Stimulated activated CD8-positive, alpha-beta memory T cell treated with anti-CD3 and anti-CD28 coated beads, Interleukin-12 subunit alpha, Interleukin-12 subunit beta, amount 100 ng/mL, for 24 hours (primary cell): ENCODE measurements around the gene SLC22A23.
A peak's percentile ranks its signal among the peaks of the same experiment; 100 is the strongest.

Experiments
- DNase-seq: peaks from one replicate; pipeline ENCODE4 v3.0.0-alpha.2; 2020; ENCODE audit errors: extremely low read depth

SLC22A23 gene, protein sequence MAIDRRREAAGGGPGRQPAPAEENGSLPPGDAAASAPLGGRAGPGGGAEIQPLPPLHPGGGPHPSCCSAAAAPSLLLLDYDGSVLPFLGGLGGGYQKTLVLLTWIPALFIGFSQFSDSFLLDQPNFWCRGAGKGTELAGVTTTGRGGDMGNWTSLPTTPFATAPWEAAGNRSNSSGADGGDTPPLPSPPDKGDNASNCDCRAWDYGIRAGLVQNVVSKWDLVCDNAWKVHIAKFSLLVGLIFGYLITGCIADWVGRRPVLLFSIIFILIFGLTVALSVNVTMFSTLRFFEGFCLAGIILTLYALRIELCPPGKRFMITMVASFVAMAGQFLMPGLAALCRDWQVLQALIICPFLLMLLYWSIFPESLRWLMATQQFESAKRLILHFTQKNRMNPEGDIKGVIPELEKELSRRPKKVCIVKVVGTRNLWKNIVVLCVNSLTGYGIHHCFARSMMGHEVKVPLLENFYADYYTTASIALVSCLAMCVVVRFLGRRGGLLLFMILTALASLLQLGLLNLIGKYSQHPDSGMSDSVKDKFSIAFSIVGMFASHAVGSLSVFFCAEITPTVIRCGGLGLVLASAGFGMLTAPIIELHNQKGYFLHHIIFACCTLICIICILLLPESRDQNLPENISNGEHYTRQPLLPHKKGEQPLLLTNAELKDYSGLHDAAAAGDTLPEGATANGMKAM

DNA sequence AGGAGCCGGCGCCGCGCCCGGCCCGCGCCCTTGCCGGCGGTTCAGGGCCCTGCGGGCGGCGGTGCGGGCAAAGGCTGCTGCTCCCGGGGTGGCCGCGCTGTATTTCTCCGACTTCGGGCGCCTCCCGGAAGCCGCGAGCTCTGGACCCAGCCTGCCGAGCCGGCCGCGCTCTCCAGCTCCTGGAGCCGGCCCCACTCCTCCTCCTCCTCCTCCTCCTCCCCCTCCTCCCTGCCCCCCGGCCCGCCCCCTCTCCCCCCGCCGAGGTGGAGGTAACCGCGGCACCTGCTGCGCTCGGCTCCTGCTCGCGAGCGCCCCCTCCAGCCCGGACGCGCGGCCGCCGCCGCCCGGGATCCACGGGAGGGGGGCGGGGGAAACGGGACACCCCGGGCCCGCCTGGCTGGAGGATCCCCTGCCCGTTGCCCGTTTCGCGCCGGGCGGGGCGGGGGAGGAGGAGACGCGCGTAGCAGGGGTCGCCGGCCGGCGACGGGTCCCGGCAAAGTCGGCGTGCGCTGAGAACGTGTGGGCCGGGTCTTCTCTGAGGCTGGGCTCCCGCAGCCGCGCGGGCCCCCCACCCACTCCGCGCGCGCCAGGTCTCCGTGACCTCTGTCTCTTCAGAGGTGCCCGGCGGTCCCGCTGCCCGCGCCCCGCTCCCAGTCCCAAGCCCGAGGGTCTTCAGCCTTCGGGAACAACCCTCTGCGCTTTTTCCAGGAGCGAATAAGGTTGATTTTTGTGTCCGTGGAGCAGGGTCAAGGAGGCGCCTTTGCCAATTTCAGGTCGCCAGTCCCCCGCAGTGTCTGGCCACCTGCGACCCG lies at the start of gene SLC22A23:
Gene SLC22A23, minus strand, starts transcription at position 153 of the 812 bp plus-strand sequence. CDS start 491 bp downstream, outside the sequence.
- peak; percentile 16 for DNase-seq

DNA sequence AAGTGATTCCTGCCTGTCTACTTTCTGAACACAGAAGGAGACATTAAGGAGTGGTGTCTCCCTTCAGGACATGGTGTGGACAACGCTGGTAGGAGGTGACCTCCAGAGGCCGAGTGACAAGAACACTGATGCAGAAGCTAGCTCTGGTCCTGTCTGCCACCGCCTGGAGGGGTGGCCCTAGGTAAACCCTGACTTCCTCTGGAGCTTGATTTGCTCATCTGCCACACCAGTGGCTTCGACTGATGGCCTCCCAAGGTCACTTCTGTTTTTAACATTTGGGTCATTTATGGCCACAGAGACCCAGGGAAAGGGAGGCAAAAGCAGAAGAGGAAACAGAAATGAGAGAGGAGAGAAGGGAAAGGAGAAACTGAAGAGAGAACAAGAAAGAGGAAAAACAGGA lies 49.4 kb upstream of the SLC22A23 start:
- no peak for DNase-seq

DNA sequence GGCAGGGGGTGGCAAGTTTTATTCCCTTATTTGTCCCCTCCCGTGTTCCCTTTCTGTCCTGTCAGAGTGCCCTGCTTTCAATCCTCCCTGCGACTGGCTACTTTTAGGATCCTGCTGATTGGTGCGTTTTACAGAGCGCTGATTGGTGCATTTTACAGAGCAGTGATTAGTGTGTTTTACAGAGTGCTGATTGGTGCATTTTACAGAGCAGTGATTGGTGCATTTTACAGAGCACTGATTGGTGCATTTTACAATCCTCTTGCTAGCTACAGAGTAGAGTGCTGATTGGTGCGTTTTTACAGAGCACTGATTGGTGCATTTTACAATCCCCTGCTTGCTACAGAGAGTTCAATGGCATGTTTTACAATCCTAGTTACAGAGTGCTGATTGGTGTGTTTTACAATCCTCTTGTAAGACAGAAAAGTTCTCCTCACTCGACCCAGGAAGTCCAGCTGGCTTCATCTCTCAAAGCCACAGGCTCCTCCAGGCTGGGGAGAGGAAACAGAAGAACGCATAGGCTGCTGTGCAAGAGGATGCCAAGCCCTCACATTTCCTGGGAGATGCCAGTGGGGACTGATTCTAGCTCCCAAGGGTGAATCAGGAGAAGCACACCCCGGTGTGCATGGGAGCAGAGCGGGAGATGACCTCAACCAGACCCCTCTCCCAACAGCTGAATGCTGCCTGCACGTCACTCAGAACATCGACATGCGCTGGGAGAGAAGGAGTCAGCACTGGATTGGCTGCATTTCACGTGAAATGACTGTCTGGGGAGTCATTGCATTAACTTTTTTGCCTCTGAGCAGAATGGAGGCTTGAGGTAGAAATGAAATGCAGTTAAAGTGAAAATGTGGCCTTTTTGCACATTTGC lies 48.3 kb upstream of the SLC22A23 start:
- DNase-seq = no peak

DNA sequence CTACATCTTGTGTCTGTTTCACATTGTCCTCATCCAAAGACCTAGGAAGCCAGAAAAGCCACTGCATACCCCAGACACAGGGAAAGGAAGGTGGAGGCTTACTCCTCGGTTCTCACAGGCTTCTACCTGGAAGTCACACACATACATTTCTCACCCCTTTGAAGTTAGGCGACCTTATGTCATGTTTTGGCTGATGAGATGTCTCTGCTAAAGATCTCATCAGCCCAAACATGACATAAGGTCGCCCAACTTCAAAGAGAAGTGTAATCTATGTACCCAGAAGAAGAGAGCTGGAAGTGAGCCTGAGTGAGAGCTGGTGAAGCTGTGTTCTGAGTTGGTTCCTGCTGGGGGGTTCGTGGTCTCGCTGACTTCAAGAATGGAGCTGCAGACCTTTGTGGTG lies 47.5 kb upstream of the SLC22A23 start:
- no peak for DNase-seq

DNA sequence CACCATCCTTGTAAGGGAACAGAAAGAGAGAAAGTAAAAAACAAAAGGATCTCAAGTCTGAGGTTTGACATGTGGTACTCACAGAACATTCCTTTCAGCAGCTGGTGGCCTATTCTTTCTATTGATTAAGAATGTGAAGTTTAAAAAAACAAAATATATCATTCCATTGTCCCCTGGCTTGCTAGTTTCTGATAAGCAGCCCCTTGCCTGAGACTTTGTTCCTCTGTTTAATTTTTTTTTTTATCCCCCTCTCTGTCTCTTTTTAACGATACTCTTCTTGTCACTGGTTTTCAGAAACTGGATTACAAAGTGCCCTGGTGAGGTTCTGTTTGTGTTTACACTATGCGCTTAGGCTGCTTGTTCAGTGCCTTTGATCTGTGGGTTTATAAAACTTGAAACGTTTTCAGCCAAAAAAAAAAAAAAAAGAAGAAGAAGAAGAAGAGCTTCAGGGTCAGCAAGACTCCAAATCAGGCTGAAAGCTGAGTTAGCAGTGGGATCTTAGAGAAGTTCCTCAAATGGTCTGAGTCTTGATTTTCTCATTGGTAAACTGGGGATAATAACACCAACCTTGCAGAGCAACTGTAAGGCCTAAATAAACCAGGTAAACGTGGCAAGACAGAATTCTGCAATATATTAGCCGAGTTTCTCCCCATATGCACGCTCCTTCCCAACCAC lies 45.1 kb upstream of the SLC22A23 start:
- no peak for DNase-seq

DNA sequence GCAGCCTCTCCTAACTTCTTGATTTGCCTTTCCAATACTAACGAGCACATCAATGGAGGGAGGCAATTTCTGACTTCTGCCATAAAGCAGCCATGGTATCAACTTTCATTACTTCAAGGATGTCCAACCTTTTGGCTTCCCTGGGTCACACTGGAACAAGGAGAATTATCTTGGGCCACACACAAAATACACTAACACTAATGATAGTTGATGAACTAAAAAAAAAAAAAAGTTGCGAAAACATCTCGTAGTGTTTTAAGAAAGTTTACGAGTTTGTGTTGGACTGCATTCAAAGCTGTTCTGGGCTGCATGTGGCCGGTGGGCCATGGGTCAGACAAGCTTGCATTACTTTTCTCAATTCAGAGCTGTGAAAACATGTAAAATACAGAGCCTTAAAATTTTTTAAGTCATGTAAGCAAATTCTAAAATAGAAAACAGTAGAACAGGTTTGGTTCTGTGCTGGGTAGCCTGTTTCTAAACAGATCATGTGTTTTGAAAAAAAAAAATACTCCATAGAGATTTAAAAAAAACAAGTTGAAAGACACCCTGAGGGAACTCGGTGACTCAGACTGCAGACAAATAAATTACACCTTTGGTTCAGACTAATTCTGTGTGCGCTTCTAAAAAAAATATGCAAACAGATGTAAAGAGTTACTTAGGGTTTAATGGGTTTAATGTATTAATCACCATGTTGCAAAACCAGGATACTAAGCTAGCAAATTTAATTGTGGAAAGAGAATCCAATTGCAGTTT lies 43.6 kb upstream of the SLC22A23 start:
- no peak for DNase-seq

DNA sequence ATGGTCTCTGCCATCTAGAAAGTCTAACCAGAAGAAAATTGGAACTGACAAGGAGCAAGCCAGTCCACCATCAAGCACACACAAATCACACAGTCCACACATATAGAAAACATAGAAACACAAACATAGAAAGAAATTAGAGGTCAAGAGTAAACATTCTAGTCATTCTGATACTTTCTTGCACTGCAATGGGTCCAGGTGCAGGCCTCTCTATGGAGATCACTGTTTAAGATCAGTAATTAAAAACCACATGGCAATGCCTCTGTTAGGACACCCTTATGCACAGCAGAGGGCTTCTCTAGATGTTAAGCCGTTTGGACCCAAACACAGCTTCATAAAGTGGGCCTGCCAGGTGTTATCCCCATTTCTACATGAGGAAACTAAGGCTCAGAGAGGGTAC lies 42.8 kb upstream of the SLC22A23 start:
- DNase-seq = no peak

DNA sequence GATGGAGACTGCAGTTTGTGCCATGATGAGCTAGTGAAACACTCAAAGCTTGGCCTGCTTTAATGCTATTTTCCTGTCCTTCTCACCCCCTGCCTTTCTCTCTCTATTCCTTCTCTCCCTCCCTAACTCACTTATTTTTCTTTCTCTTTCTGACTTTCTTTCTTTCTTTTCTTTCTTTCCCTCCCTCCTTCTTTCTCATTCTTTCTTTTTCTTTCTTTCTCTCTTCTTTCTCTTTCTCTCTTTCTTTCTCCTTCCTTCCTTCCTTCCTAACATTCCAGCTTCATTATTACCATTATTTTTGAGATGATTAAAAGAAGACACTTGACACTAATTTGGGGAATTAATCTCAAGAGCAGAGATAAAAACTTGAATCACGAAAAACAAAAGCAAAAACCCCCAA lies 39.5 kb upstream of the SLC22A23 start:
- DNase-seq = no peak

DNA sequence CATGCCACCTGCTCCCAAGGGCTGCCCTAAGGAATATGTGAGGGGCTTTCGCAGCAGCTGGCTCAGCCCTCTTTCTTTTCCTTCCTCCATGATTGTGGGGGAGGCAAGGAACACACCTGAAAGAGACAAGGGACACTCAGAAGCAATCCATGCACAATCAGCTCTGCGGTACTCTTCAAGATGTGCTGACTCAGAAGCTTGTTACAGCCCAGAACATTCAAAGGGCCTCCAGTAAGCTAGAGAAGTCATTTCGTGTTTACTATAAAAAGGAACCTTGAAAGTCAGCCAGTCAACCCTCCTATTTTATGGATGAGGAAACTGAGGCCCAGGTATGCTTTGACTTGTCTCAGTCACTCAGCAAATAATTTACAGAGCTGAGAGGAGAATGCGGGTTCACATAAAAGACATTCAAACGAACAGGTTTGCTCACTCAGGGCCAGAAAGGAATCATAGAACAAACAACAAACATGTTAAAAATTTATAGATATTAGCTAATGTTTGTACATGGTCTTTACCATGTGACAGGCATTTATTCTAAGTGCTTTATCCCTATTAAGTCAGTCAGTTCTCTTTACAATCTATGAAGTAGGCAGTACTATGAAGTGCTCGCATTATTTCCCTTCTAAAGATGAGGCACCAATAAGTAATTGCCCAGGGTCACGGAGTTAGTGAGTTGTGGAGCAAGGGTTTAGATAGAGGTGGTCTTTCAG lies 37.7 kb upstream of the SLC22A23 start:
- no peak for DNase-seq

DNA sequence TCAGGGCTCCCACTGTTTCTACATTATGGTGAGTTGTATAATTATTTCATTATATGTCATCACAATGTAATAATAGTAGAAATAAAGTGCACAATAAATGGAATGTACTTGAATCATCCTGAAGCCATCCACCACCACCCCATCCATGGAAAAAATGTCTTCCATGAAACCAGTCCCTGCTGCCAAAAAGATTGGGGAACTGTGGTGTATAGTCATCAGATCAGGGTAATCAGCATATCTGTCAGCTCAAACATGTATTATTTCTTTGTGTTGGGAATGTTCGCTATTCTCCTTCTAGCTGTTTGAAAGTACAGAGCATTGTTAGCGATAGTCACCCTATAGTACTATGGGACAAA lies 33.8 kb upstream of the SLC22A23 start:
- DNase-seq = no peak

DNA sequence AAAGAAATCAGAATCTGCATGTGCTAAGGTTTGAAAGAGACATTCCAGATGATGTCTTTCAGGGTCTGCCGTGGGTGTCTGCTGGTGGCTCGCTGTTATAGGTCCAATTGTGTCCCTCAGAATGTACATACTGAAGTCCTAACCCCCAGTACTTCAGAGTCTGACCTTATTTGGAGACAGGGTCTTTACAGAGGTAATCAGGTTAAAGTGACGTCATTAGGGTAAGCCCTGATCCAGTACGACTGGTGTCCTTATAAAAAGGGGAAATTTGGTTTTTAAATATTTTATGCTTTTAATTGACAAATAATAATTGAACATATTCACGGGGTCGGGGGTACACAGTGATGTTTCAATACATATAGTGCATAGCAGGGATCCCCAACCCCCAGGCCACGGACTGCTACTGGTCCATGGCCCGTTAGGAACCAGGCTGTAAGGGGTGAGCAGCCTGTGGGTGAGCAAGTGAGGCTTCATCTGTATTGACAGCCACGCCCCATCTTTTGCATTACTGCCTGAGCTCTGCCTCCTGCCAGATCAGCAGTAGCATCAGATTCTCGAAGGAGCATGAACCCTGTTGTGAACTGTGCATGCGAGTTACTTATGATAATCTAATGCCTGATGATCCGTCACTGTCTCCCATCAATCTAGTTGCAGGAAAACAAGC lies 33.2 kb upstream of the SLC22A23 start:
- no peak for DNase-seq

DNA sequence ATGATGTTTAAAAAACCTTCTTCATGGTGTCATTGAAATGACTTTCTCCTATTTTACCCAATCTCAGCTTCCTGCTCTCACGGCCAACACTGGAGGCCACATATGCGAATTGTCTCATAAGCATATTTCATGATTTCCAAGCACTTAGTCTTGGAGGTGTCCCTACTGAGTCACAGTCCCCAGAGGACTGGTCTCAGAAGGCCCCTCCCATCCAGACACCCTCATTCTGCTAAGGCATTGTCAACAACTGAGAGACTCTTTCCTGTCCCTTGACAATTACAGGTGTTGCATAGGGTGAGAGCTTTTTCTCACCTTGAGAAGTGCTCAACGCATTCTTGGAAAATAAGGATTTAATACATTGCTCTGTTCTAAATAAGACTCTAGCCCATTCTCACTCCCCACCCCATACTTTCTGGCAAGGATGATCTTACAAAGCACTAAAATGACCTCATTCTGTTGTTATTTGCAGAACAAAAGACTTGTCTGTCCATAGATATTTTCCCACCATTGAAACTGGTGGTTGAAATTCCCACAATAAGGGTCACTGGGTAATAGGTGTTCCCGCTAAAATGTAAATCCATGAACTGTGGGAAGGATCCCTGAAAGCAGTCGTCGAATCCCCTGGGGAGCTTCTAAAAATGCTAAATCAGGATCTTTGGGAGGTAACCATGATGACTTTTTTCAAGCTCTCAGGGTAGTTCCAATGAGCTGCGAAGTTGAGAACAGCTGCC lies 32.3 kb upstream of the SLC22A23 start:
- no peak for DNase-seq

DNA sequence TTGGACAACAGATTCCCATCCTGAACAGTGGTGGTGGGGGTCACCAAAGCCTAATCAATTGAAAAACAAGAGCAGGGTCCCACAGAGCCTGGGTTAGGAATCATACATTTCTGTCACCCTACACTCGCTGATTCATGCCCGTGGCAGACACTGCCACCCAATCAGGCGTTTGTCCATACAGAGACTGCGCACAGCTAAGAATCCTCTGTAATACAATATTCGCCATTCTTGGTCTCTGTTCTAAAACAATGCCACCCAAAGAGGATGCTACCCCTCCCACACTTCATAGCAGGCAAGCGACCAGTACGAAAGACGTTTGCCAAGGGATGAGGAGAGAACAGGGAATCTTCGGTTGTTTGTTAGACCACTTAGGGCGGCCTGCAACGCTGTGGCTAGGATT lies 28.1 kb upstream of the SLC22A23 start:
- no peak for DNase-seq

DNA sequence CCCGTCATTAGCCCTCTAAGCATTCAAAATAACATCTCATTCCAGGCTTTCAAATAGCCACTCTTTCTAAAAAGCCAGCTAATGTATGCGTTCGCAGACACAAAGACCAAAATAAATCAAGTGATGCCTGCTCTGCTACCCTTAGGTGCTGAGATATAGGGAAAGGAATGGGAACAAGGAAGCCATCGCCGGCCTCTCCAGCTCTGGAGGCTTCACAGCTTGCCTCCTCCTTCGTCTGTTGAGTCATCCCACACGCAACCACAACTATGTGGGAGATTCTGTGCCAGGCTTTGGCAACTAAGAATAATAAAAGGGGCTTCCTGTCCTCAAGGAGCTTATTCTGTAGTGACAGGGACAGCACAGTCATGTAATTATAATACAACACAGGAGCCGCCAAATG lies 27.3 kb upstream of the SLC22A23 start:
- DNase-seq = no peak

DNA sequence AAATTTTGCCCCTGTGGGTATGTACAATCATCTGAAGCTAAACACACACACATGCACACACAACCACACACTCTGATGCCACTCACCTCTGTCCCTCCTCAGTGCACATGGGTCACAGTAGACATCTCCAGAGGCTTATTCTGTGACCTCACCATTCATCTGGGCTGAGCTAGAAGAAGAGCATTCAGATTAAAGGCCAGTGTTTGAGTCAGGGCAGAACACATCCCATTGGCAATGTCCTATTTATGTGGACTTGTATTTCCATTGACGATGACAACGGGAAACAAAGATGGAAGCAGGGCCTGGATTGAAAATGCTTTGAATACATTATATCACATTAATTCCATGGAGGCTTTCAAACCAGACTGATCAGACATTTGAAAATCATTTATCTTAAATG lies 26.8 kb upstream of the SLC22A23 start:
- DNase-seq = no peak

DNA sequence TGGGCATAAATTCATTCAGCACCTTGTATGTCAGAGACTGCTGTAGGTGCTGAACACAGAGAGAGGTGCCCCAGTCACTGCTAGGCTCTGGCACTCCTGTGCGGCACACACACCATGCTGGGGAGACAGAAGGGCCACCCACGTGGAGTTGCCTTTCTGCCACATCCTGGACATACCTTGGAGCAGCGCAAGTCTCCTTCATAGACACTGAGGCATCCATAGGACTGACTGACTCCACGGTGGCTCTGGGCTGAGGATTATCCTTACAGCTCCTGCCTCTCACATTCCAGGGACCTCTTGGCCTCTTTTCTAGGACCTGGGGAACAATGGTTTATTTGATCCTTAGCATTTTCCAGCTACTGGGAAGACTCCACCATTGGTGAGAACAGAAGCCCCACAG lies 26.0 kb upstream of the SLC22A23 start:
- no peak for DNase-seq

DNA sequence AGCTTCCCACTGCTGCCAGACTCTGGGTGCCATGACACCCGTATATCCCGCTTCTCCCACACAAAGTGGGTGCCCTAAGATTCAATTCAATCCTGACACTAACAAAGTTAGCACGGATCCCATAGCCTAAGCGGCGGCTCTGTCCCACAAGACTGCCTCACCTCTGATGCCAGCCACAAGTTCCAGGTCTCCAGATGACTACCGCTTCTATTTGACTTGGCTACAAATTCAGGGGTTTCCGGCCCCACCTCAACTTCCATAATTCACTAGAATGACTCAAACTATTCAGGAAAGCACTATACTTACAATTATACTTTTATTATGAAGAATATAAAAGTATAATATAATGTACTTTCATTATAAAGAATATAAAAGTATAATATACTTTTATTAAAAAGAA lies 24.8 kb upstream of the SLC22A23 start:
- no peak for DNase-seq

DNA sequence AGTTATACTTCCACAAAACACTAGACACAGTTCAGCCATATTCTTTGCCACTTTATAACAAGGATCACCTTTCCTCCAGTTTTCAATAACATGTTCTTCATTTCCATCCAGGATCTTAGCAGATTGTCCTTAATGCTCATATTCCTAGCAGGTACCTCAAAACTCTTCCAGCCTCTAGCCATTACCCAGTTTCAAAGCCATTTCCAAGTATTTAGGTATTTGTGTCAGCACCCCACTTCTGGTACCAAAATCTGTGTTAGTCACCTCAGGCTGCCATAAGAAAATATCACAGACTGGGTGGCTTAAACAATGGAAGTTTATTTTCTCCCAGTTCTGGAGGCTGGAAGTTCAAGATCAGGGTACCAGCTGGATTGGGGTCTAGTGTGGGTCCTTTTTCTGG lies 23.2 kb upstream of the SLC22A23 start:
- DNase-seq = no peak
